Smooth muscle cell (in vitro differentiated cells): Measurements from ENCODE around the gene FTMT. TPM values are rescaled to one million over a fixed set of nuclear protein-coding genes. Genes with fewer than 3 reads are reported as not detected.

ENCODE experiments used
- DNase-seq: peaks from one replicate; lab custom pipeline; 2025; ENCODE audit not compliant: unreplicated experiment; lab: John Stamatoyannopoulos, UW
- H2AFZ ChIP-seq: fragments of 200-600 bp; sonication (generic); 2 replicates; pipeline ENCODE4 v1.6.0; 2016; ENCODE audit warnings: antibody characterized with exemption, low read depth, mild to moderate bottlenecking
- H3F3A ChIP-seq: fragments of 200-600 bp; sonication (generic); 2 replicates; pipeline ENCODE4 v1.6.0; 2017; ENCODE audit warnings: antibody characterized with exemption, low read depth
- H3K27ac ChIP-seq: fragments of 200-600 bp; sonication (generic); 2 replicates; pipeline ENCODE4 v1.5.1; 2016; ENCODE audit warnings: low read depth, mild to moderate bottlenecking
- H3K27me3 ChIP-seq: fragments of 200-600 bp; sonication (generic); 2 replicates; pipeline ENCODE4 v1.6.1; 2016; ENCODE audit warnings: low read depth, mild to moderate bottlenecking
- H3K36me3 ChIP-seq: fragments of 200-600 bp; sonication (generic); 2 replicates; pipeline ENCODE4 v1.5.1; 2016; ENCODE audit warnings: low read depth
- H3K4me1 ChIP-seq: fragments of 200-600 bp; sonication (generic); 2 replicates; pipeline ENCODE4 v1.5.1; 2016; ENCODE audit warnings: low read depth
- H3K4me2 ChIP-seq: fragments of 200-600 bp; sonication (generic); 2 replicates; pipeline ENCODE4 v1.6.0; 2016; ENCODE audit warnings: mild to moderate bottlenecking
- H3K4me3 ChIP-seq: fragments of 200-600 bp; sonication (generic); 2 replicates; pipeline ENCODE4 v1.5.1; 2016; ENCODE audit warnings: mild to moderate bottlenecking
- H3K79me2 ChIP-seq: fragments of 200-600 bp; sonication (generic); 2 replicates; pipeline ENCODE4 v1.6.0; 2016; ENCODE audit warnings: low read depth, mild to moderate bottlenecking
- H3K9ac ChIP-seq: fragments of 200-600 bp; sonication (generic); 2 replicates; pipeline ENCODE4 v1.6.0; 2016; ENCODE audit warnings: low read depth
- H3K9me3 ChIP-seq: fragments of 200-600 bp; sonication (generic); replicated peaks from 2 replicates; pipeline ENCODE4 v1.5.1; 2016; ENCODE audit warnings: low read depth
- H4K20me1 ChIP-seq: fragments of 200-600 bp; sonication (generic); 2 replicates; pipeline ENCODE4 v1.6.0; 2016; ENCODE audit warnings: low read depth
- CTCF ChIP-seq: fragments of 200-600 bp; sonication (generic); IDR thresholded peaks from 2 replicates; pipeline ENCODE4 v1.5.1; 2017; ENCODE audit warnings: borderline replicate concordance, mild to moderate bottlenecking, antibody characterized with exemption; ENCODE audit not compliant: insufficient read depth, poor library complexity, severe bottlenecking
- WGBS: methylation state at CpG from one replicate; pipeline ENCODE4 v1.1.7; 2016; ENCODE audit warnings: low lambda C conversion rate; 5-methylcytosine and 5-hydroxymethylcytosine counted together
- polyA plus RNA-seq: library from polyadenylated mRNA; unstranded; fragments of >200 nt; fragmentation: Nextera tagmentation; extraction: Ambion mirVana; gene quantifications from 2 replicates; pipeline ENCODE4 v1.2.1, GENCODE V29; 2016
- total RNA-seq: library from RNA; depleted of rRNA; stranded (reverse); fragments of >200 nt; gene quantifications from 2 replicates; pipeline ENCODE4 v1.2.3, GENCODE V29; 2014

The FTMT gene
- total and polyA plus RNA-seq, 2 experiments from 2014 or later, result not detected

- Histone ChIP-seq H3K4me2 (no peak overlapping the region), H3K4me3 (no peak overlapping the region), H3K9me3 (peaks cover 3% of the 10 kb centered on the region), H3K36me3 (no peaks in the 10 kb centered on the region), H3F3A (no peaks in the 10 kb centered on the region), H2AFZ (no peak overlapping the region), H3K79me2 (no peaks in the 10 kb centered on the region), H3K9ac (no peak overlapping the region), H4K20me1 (no peaks in the 10 kb centered on the region), H3K4me1 (no peaks in the 10 kb centered on the region), H3K27me3 (no peaks in the 10 kb centered on the region), H3K27ac (no peak overlapping the region)
- no peak for DNase-seq
- 87% methylated on average over 5 of the region's 5 CpGs for WGBS
- TF ChIP-seq CTCF, result no peak
Observed at GRCh38 chr5:121819682-121820261, 31.9 kb upstream of the FTMT start.

- WGBS, result 92% methylated on average over 1 of the region's 1 CpG
- no peak for TF ChIP-seq CTCF
Observed at GRCh38 chr5:121833617-121834016, 18.1 kb upstream of the FTMT start.

GRCh38 chr5:121834021-121834420, 17.7 kb upstream of the FTMT start:
- DNase-seq, result no peak
- Histone ChIP-seq H3K79me2 (no peaks in the 10 kb centered on the region), H3K4me1 (no peaks in the 10 kb centered on the region), H3K4me3 (no peak overlapping the region), H3K36me3 (no peaks in the 10 kb centered on the region), H3K9ac (no peak overlapping the region), H3F3A (no peaks in the 10 kb centered on the region), H4K20me1 (no peaks in the 10 kb centered on the region), H3K27ac (no peak overlapping the region), H3K27me3 (no peaks in the 10 kb centered on the region), H3K4me2 (no peak overlapping the region), H3K9me3 (no peaks in the 10 kb centered on the region), H2AFZ (no peak overlapping the region)
- WGBS, result 86% methylated on average over 2 of the region's 2 CpGs
- TF ChIP-seq CTCF, result no peak

More at GRCh38 chr5:121833617-121834016, 18.1 kb upstream of the FTMT start:
- Histone ChIP-seq H3K36me3 (no peaks in the 10 kb centered on the region), H3K4me1 (no peaks in the 10 kb centered on the region), H3K4me3 (no peak overlapping the region), H3K79me2 (no peaks in the 10 kb centered on the region), H3K9ac (no peak overlapping the region), H3K9me3 (no peaks in the 10 kb centered on the region), H3K4me2 (no peak overlapping the region), H2AFZ (no peak overlapping the region), H3K27ac (no peak overlapping the region), H3K27me3 (no peaks in the 10 kb centered on the region), H4K20me1 (no peaks in the 10 kb centered on the region), H3F3A (no peaks in the 10 kb centered on the region)
- DNase-seq, result no peak

GRCh38 chr5:121841892-121842291, 9.8 kb upstream of the FTMT start:
- no peak for DNase-seq
- Histone ChIP-seq H3K4me1 (no peaks in the 10 kb centered on the region), H3K36me3 (no peaks in the 10 kb centered on the region), H3K4me2 (no peak overlapping the region), H3F3A (no peaks in the 10 kb centered on the region), H3K27ac (no peak overlapping the region), H3K9me3 (no peaks in the 10 kb centered on the region), H4K20me1 (no peaks in the 10 kb centered on the region), H3K79me2 (no peaks in the 10 kb centered on the region), H3K4me3 (no peak overlapping the region), H2AFZ (no peak overlapping the region), H3K9ac (no peak overlapping the region), H3K27me3 (no peaks in the 10 kb centered on the region)
- no peak for TF ChIP-seq CTCF
